ENCODE results near the gene GAB2.

GRCh38 chr11:78200061-78200460 is 217.6 kb downstream of the GAB2 start:
- TF ChIP-seq, protein P1, sequence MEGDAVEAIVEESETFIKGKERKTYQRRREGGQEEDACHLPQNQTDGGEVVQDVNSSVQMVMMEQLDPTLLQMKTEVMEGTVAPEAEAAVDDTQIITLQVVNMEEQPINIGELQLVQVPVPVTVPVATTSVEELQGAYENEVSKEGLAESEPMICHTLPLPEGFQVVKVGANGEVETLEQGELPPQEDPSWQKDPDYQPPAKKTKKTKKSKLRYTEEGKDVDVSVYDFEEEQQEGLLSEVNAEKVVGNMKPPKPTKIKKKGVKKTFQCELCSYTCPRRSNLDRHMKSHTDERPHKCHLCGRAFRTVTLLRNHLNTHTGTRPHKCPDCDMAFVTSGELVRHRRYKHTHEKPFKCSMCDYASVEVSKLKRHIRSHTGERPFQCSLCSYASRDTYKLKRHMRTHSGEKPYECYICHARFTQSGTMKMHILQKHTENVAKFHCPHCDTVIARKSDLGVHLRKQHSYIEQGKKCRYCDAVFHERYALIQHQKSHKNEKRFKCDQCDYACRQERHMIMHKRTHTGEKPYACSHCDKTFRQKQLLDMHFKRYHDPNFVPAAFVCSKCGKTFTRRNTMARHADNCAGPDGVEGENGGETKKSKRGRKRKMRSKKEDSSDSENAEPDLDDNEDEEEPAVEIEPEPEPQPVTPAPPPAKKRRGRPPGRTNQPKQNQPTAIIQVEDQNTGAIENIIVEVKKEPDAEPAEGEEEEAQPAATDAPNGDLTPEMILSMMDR (IDR thresholded peaks at IDR 0.05; ENCODE audit: borderline replicate concordance, extremely low read depth, low read length, poor library complexity, severe bottlenecking): no peak
- TF ChIP-seq EZH2 (IDR thresholded peaks at IDR 0.05; ENCODE audit: borderline replicate concordance, low read depth, low read length, severe bottlenecking): no peak

Data from DND-41 (cell line).